Stomach (tissue), 4 donors: ENCODE data around the gene PRSS38.

Experiments
- CTCF ChIP-seq, 7 experiments: fragments of 450-650 bp in 4 of 7; fragments of 200-600 bp in 3 of 7; sonication (generic) in 3 of 7; IDR thresholded peaks; one replicate each; pipeline ENCODE4 v1.5.1; 2016 to 2019; ENCODE audit warnings: antibody characterized with exemption in 7 of 7, control low read depth in 2 of 7, mild to moderate bottlenecking in 1 of 7
- EP300 ChIP-seq: sonication (generic); formaldehyde crosslinking; IDR thresholded peaks from one replicate; pipeline ENCODE4 v1.6.1; 2017; ENCODE audit warnings: antibody characterized with exemption
- POLR2A ChIP-seq, 4 donors: fragments of 450-650 bp; IDR thresholded peaks; one replicate each; pipeline ENCODE4 v1.6.1; 2016; ENCODE audit warnings: antibody characterized with exemption in 4 of 4, control low read depth in 2 of 4, mild to moderate bottlenecking in 1 of 4, moderate library complexity in 1 of 4

GRCh38 chr1:227790034-227790400, 25.5 kb upstream of the PRSS38 start:
- TF ChIP-seq CTCF (IDR thresholded peaks at IDR 0.05): no peak
- TF ChIP-seq POLR2A (IDR thresholded peaks at IDR 0.05): no peak
- TF ChIP-seq EP300: no peak
